Measurements from ENCODE around the gene YIPF1. TPM values are rescaled to one million over a fixed set of nuclear protein-coding genes. Genes with fewer than 3 reads are reported as not detected.

Gene YIPF1
- polyA plus RNA-seq, 4 donors, result 19.0 to 26.2 (median 22.9) TPM

GRCh38 chr1:53807916-53808315 lies 81.7 kb downstream of the YIPF1 start:
- peaks cover 3 to 29% (median 11%) of the 10 kb centered on the region in 3 donors for H3K36me3 ChIP-seq (ENCODE audit: control insufficient read depth in 3 of 3, insufficient read depth in 2 of 3, low read depth in 1 of 3, low read length in 3 of 3)
- no peak for FAIRE-seq
- H3K27ac ChIP-seq (ENCODE audit: low read depth in 1 of 3, low read length in 2 of 3), result no peak overlapping the region
- no peak for DNase-seq
- H3K4me1 ChIP-seq (ENCODE audit: control insufficient read depth in 3 of 3, insufficient read depth in 2 of 3, low read depth in 1 of 3, low read length in 2 of 3), result no peaks in the 10 kb centered on the region
- H3K9me3 ChIP-seq (ENCODE audit: control insufficient read depth in 2 of 2, insufficient read depth in 1 of 2, low read depth in 1 of 2, low read length in 1 of 2), result no peaks in the 10 kb centered on the region
- 82 to 92% (median 83%) methylated on average over 5 of the region's 5 CpGs for WGBS, 3 donors
- H3K27me3 ChIP-seq (ENCODE audit: control insufficient read depth in 3 of 3, insufficient read depth in 3 of 3, low read length in 3 of 3), result no peaks in the 10 kb centered on the region
- no peak overlapping the region for H3K4me3 ChIP-seq (ENCODE audit: low read depth in 1 of 3, low read length in 3 of 3)

GRCh38 chr1:53804791-53805505 lies 84.6 kb downstream of the YIPF1 start:
- WGBS, 3 donors, result 92 to 96% (median 93%) methylated on average over 3 of the region's 3 CpGs
- Histone ChIP-seq H3K9me3 (ENCODE audit: control insufficient read depth in 2 of 2, insufficient read depth in 1 of 2, low read depth in 1 of 2, low read length in 1 of 2) (no peaks in the 10 kb centered on the region), H3K27ac (ENCODE audit: low read depth in 1 of 3, low read length in 2 of 3) (no peak overlapping the region), H3K27me3 (ENCODE audit: control insufficient read depth in 3 of 3, insufficient read depth in 3 of 3, low read length in 3 of 3) (no peaks in the 10 kb centered on the region), H3K36me3 (ENCODE audit: control insufficient read depth in 3 of 3, insufficient read depth in 2 of 3, low read depth in 1 of 3, low read length in 3 of 3) (peaks cover 3 to 24% (median 6%) of the 10 kb centered on the region in 3 donors), H3K4me1 (ENCODE audit: control insufficient read depth in 3 of 3, insufficient read depth in 2 of 3, low read depth in 1 of 3, low read length in 2 of 3) (no peaks in the 10 kb centered on the region), H3K4me3 (ENCODE audit: low read depth in 1 of 3, low read length in 3 of 3) (no peak overlapping the region)
- DNase-seq, result no peak
- FAIRE-seq, result no peak

- H3K27me3 ChIP-seq (ENCODE audit: control insufficient read depth in 3 of 3, insufficient read depth in 3 of 3, low read length in 3 of 3), result no peaks in the 10 kb centered on the region
- H3K4me3 ChIP-seq (ENCODE audit: low read depth in 1 of 3, low read length in 3 of 3), result no peak overlapping the region
- FAIRE-seq (no peak), DNase-seq (no peak)
- 96 to 99% (median 97%) methylated on average over 7 of the region's 7 CpGs for WGBS, 3 donors
- no peak overlapping the region for H3K27ac ChIP-seq (ENCODE audit: low read depth in 1 of 3, low read length in 2 of 3)
- peaks cover 3 to 24% (median 6%) of the 10 kb centered on the region in 3 donors for H3K36me3 ChIP-seq (ENCODE audit: control insufficient read depth in 3 of 3, insufficient read depth in 2 of 3, low read depth in 1 of 3, low read length in 3 of 3)
- no peaks in the 10 kb centered on the region for H3K4me1 ChIP-seq (ENCODE audit: control insufficient read depth in 3 of 3, insufficient read depth in 2 of 3, low read depth in 1 of 3, low read length in 2 of 3)
- no peaks in the 10 kb centered on the region for H3K9me3 ChIP-seq (ENCODE audit: control insufficient read depth in 2 of 2, insufficient read depth in 1 of 2, low read depth in 1 of 2, low read length in 1 of 2)
Observed at GRCh38 chr1:53804181-53804580, 85.4 kb downstream of the YIPF1 start.

Other genes starting within 250 kb of the YIPF1 start
- under 1 TPM in 2 of 4 donors, not detected in 2; 0.19 to 0.50 TPM for gene GLIS1, start 150.6 kb downstream of the YIPF1 start, polyA plus RNA-seq
- 10 to 100 TPM in 2 of 4 donors, 1 to 10 TPM in 2; 1.1 to 20.2 (median 9.2) TPM for gene NDC1, start 51.5 kb downstream of the YIPF1 start, polyA plus RNA-seq
- gene DIO1, start 4.4 kb upstream of the YIPF1 start, polyA plus RNA-seq, result under 1 TPM in 1 of 4 donors, not detected in 3; 0.44 TPM
- 10 to 100 TPM; 18.0 to 31.3 (median 20.3) TPM for gene IFT25, start 55.9 kb upstream of the YIPF1 start, polyA plus RNA-seq
- 10 to 100 TPM; 11.2 to 29.7 (median 18.9) TPM for gene LRRC42, start 56.6 kb upstream of the YIPF1 start, polyA plus RNA-seq
- gene LDLRAD1, start 128.4 kb upstream of the YIPF1 start, polyA plus RNA-seq, result under 1 TPM in 1 of 4 donors, not detected in 3; 0.92 TPM
- 100 to 1,000 TPM; 156 to 447 (median 212) TPM for gene TMEM59, start 163.4 kb upstream of the YIPF1 start, polyA plus RNA-seq
- gene TCEANC2, start 163.8 kb upstream of the YIPF1 start, polyA plus RNA-seq, result 1 to 10 TPM; 1.3 to 5.1 (median 1.9) TPM